GM23248 (cell line): ENCODE results near the gene EFHC1.

Source experiments
- EZH2 ChIP-seq: fragments of 200-600 bp; sonication (generic); IDR thresholded peaks from 2 replicates; pipeline ENCODE4 v1.6.1; 2018; ENCODE audit warnings: antibody characterized with exemption, mild to moderate bottlenecking; ENCODE audit not compliant: insufficient read depth, poor library complexity, severe bottlenecking
- EZH2phosphoT487 ChIP-seq: fragments of 200-600 bp; sonication (generic); IDR thresholded peaks from 2 replicates; pipeline ENCODE4 v1.6.1; 2018; ENCODE audit warnings: antibody characterized with exemption, moderate library complexity, mild to moderate bottlenecking, low read depth; ENCODE audit not compliant: insufficient read depth

DNA sequence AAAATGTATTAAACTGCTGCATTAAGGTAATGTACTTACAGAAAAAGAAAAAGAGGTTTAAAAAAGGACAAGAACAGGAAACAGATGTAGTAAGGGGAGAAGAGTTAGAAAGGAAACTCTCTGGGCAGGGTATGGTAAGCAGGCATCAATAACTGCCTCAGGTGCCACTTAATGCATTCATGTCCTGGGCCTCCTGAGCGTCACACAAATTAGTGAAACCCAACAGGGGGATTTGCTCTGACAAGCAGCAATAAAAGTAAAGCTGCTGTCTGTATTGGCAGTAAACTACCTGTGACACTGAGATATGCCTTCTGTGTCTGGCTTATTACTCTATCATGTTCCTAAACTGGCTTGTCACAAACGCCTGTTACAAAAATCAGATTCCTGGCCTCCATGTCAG, 1.5 kb upstream of the EFHC1 start:
- TF ChIP-seq EZH2, result no peak
- no peak for TF ChIP-seq EZH2phosphoT487
